Activated CD4-positive, CD25-positive, alpha-beta regulatory T cell (primary cell): ENCODE data around the gene ADCYAP1R1.

ENCODE experiments used
- DNase-seq, 4 experiments: peaks; one replicate each; lab custom pipeline; 2025; lab: John Stamatoyannopoulos, UW

The ADCYAP1R1 gene

GRCh38 chr7:31043051-31043471 is 9.0 kb upstream of the ADCYAP1R1 start:
- no peak for DNase-seq

- DNase-seq, result no peak
Observed at GRCh38 chr7:31044529-31044928, 7.6 kb upstream of the ADCYAP1R1 start.

GRCh38 chr7:31046723-31047122 is 5.4 kb upstream of the ADCYAP1R1 start:
- no peak for DNase-seq

- no peak for DNase-seq
Observed at GRCh38 chr7:31047313-31048146, 4.6 kb upstream of the ADCYAP1R1 start.

GRCh38 chr7:31049005-31049765 is 2.9 kb upstream of the ADCYAP1R1 start:
- DNase-seq, result no peak

GRCh38 chr7:31052487-31052840 is 356 bp downstream of the ADCYAP1R1 start:
- no peak for DNase-seq

GRCh38 chr7:31052841-31053601 is 913 bp downstream of the ADCYAP1R1 start:
- DNase-seq, result no peak

- DNase-seq, result no peak
Observed at GRCh38 chr7:31053986-31054385, 1.9 kb downstream of the ADCYAP1R1 start.

GRCh38 chr7:31054608-31055278 is 2.6 kb downstream of the ADCYAP1R1 start:
- DNase-seq, result no peak

- no peak for DNase-seq
Observed at GRCh38 chr7:31055471-31055870, 3.4 kb downstream of the ADCYAP1R1 start.

- DNase-seq, result no peak
Observed at GRCh38 chr7:31056775-31057346, 4.8 kb downstream of the ADCYAP1R1 start.

- no peak for DNase-seq
Observed at GRCh38 chr7:31058122-31058521, 6.0 kb downstream of the ADCYAP1R1 start.

- DNase-seq, result no peak
Observed at GRCh38 chr7:31058688-31059087, 6.6 kb downstream of the ADCYAP1R1 start.

- DNase-seq, result no peak
Observed at GRCh38 chr7:31059551-31059950, 7.4 kb downstream of the ADCYAP1R1 start.

- no peak for DNase-seq
Observed at GRCh38 chr7:31061185-31061584, 9.1 kb downstream of the ADCYAP1R1 start.

- no peak for DNase-seq
Observed at GRCh38 chr7:31062746-31063435, 10.8 kb downstream of the ADCYAP1R1 start.

- no peak for DNase-seq
Observed at GRCh38 chr7:31065021-31065593, 13.0 kb downstream of the ADCYAP1R1 start.

- no peak for DNase-seq
Observed at GRCh38 chr7:31065840-31066239, 13.7 kb downstream of the ADCYAP1R1 start.

GRCh38 chr7:31066516-31067130 is 14.5 kb downstream of the ADCYAP1R1 start:
- DNase-seq, result no peak

GRCh38 chr7:31067491-31067890 is 15.4 kb downstream of the ADCYAP1R1 start:
- DNase-seq, result no peak
